Breast epithelium (tissue), 4 donors: Measurements from ENCODE around the gene CKAP2. TPM values are rescaled to one million over a fixed set of nuclear protein-coding genes. Genes with fewer than 3 reads are reported as not detected.

Experiments
- DNase-seq, 2 donors: peaks; one replicate each; pipeline ENCODE4 v3.0.0-alpha.2; 2019; ENCODE audit warnings: low spot score in 2 of 2
- H3K27ac ChIP-seq, 2 donors: fragments of 200-600 bp; sonication (generic) in 1 of 2; one replicate each; pipeline ENCODE4 v1.5.1; 2016 to 2019; ENCODE audit warnings: mild to moderate bottlenecking in 1 of 2
- H3K27me3 ChIP-seq, 2 donors: fragments of 200-600 bp; sonication (generic) in 1 of 2; one replicate each; pipeline versions ENCODE4 v1.5.1 to v1.6.0; 2017 to 2019; ENCODE audit warnings: control low read depth in 1 of 2, mild to moderate bottlenecking in 1 of 2
- H3K36me3 ChIP-seq: fragments of 200-600 bp; one replicate; pipeline ENCODE4 v1.5.1; 2019
- H3K4me1 ChIP-seq, 2 donors: fragments of 200-600 bp; sonication (generic); one replicate each; pipeline ENCODE4 v1.5.1; 2016 to 2019; ENCODE audit warnings: control low read depth in 1 of 2
- H3K4me3 ChIP-seq, 3 donors: fragments of 200-600 bp; sonication (generic); 1 replicate in 2 of 3; 2 replicates in 1 of 3; pipeline ENCODE4 v1.5.1; 2016 to 2019; ENCODE audit warnings: mild to moderate bottlenecking in 3 of 3, moderate library complexity in 2 of 3
- H3K9me3 ChIP-seq, 2 donors: fragments of 200-600 bp; sonication (generic) in 1 of 2; one replicate each; pipeline ENCODE4 v1.5.1; 2016 to 2019; ENCODE audit warnings: control low read depth in 1 of 2
- CTCF ChIP-seq, 3 donors: fragments of 450-650 bp; IDR thresholded peaks; one replicate each; pipeline ENCODE4 v1.5.1; 2016 to 2017; ENCODE audit warnings: antibody characterized with exemption in 3 of 3, mild to moderate bottlenecking in 3 of 3, moderate library complexity in 3 of 3
- POLR2A ChIP-seq: fragments of 450-650 bp; IDR thresholded peaks from one replicate; pipeline ENCODE4 v1.6.1; 2016; ENCODE audit warnings: antibody characterized with exemption, mild to moderate bottlenecking, moderate library complexity
- POLR2AphosphoS5 ChIP-seq, 3 donors: sonication (generic); formaldehyde crosslinking; IDR thresholded peaks; one replicate each; pipeline ENCODE4 v1.6.1; 2017; ENCODE audit warnings: antibody characterized with exemption in 3 of 3
- intact Hi-C: fragments of 100-400 bp; cut with DNase I; formaldehyde crosslinking; loops from one replicate; pipeline ENCODE4 v1.15.1; 2023; ENCODE audit warnings: low total_unique reads
- total RNA-seq, 3 donors: library from RNA; depleted of rRNA; stranded (reverse); fragments of >200 nt; gene quantifications; one replicate each; pipeline ENCODE4 v1.1.0, GENCODE V29; 2016

CKAP2 gene
- total RNA-seq, 3 donors from 2014 or later, result 6.9 to 11.0 (median 8.6) TPM

GRCh38 chr13:52411629-52412028, 43.6 kb upstream of the CKAP2 start:
- H3K9me3 ChIP-seq, result no peaks in the 10 kb centered on the region
- peaks cover 5% of the 10 kb centered on the region for H3K36me3 ChIP-seq
- no peak overlapping the region for H3K4me3 ChIP-seq
- intact Hi-C loops, result no loop called here
- no peaks in the 10 kb centered on the region for H3K4me1 ChIP-seq
- DNase-seq, result no peak
- H3K27me3 ChIP-seq, result no peaks in the 10 kb centered on the region
- no peak overlapping the region for H3K27ac ChIP-seq
- TF ChIP-seq CTCF (IDR thresholded peaks at IDR 0.05), result no peak
- no peak for TF ChIP-seq POLR2AphosphoS5 (IDR thresholded peaks at IDR 0.05)
- no peak for TF ChIP-seq POLR2A

- H3K36me3 ChIP-seq, result peaks cover 5% of the 10 kb centered on the region
- H3K4me3 ChIP-seq, result no peak overlapping the region
- H3K27ac ChIP-seq, result no peak overlapping the region
- no peak for DNase-seq
- TF ChIP-seq POLR2A, result no peak
- TF ChIP-seq POLR2AphosphoS5 (IDR thresholded peaks at IDR 0.05), result no peak
- TF ChIP-seq CTCF (IDR thresholded peaks at IDR 0.05), result no peak
- intact Hi-C loops, result no loop called here
- no peaks in the 10 kb centered on the region for H3K27me3 ChIP-seq
- no peaks in the 10 kb centered on the region for H3K4me1 ChIP-seq
- no peaks in the 10 kb centered on the region for H3K9me3 ChIP-seq
Observed at GRCh38 chr13:52412128-52412527, 43.1 kb upstream of the CKAP2 start.

- peaks cover 5% of the 10 kb centered on the region for H3K36me3 ChIP-seq
- no peak for TF ChIP-seq POLR2AphosphoS5 (IDR thresholded peaks at IDR 0.05)
- TF ChIP-seq CTCF (IDR thresholded peaks at IDR 0.05), result no peak
- TF ChIP-seq POLR2A, result no peak
- DNase-seq, result no peak
Observed at GRCh38 chr13:52414051-52414450, 41.2 kb upstream of the CKAP2 start.

GRCh38 chr13:52414963-52415362, 40.3 kb upstream of the CKAP2 start:
- Histone ChIP-seq H3K27me3 (no peaks in the 10 kb centered on the region), H3K36me3 (peaks cover 5% of the 10 kb centered on the region), H3K4me1 (no peaks in the 10 kb centered on the region), H3K4me3 (no peak overlapping the region), H3K9me3 (no peaks in the 10 kb centered on the region), H3K27ac (peak overlapping the region; percentile 82 to 92)
- intact Hi-C loops, result no loop called here
- TF ChIP-seq POLR2A (no peak), CTCF (IDR thresholded peaks at IDR 0.05) (no peak), POLR2AphosphoS5 (IDR thresholded peaks at IDR 0.05) (no peak)
- DNase-seq, result peak in 1 of 2 donors; percentile 28

More at GRCh38 chr13:52414051-52414450, 41.2 kb upstream of the CKAP2 start:
- H3K9me3 ChIP-seq, result no peaks in the 10 kb centered on the region
- no peaks in the 10 kb centered on the region for H3K4me1 ChIP-seq
- intact Hi-C loops, result no loop called here
- peak overlapping the region; percentile 82 to 92 for H3K27ac ChIP-seq
- H3K27me3 ChIP-seq, result no peaks in the 10 kb centered on the region
- H3K4me3 ChIP-seq, result no peak overlapping the region

GRCh38 chr13:52419080-52419479, 36.2 kb upstream of the CKAP2 start:
- no peak for DNase-seq
- TF ChIP-seq POLR2AphosphoS5 (IDR thresholded peaks at IDR 0.05) (no peak), POLR2A (no peak), CTCF (IDR thresholded peaks at IDR 0.05) (no peak)
- H3K36me3 ChIP-seq, result no peaks in the 10 kb centered on the region
- H3K4me3 ChIP-seq, result no peak overlapping the region
- H3K4me1 ChIP-seq, result no peaks in the 10 kb centered on the region
- no peaks in the 10 kb centered on the region for H3K9me3 ChIP-seq
- no peak overlapping the region for H3K27ac ChIP-seq
- intact Hi-C loops, result no loop called here
- no peaks in the 10 kb centered on the region for H3K27me3 ChIP-seq
